A204.1 (cell line): ENCODE data around the gene OAT.

Source experiments
- FAIRE-seq: peaks from 2 replicates; lab custom pipeline; 2012; peaks lifted over from hg19 to GRCh38; lab: Jason Lieb, UNC

The OAT gene

DNA sequence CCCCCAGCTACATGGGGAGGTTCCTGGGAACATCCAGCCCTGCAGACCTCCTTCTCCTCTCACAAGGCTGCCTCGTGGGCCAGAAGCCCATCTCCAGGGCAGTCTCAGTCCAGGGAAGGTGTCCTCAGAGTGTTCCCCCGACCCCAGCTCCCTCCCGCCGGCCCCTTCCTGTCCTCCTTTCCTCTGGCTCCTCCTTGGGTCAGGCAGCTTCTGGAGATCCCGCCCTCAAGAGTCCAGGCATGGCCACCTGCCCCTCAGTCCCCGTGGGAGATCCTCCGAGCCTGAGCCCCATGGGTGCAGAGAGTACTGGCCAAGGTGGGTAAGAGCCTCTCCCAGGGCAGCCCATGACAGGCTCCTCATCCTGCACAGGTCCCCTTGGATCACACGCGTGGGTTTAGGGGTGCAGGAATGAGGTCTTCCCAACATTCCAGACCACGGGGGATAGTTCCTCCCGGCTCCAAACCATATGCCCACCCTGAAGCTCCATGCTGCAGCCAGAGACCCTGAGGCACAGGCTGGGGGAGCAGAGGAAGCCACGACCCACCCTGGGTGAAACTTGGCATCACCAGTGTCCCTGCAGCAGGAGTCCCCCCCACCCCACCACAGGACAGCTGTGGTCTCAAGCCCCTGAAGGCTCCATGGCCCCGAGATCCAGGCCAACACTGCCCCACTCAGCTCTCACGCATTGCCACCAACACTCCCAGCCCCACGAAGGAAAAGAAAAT lies 65.5 kb downstream of the OAT start:
- no peak for FAIRE-seq

DNA sequence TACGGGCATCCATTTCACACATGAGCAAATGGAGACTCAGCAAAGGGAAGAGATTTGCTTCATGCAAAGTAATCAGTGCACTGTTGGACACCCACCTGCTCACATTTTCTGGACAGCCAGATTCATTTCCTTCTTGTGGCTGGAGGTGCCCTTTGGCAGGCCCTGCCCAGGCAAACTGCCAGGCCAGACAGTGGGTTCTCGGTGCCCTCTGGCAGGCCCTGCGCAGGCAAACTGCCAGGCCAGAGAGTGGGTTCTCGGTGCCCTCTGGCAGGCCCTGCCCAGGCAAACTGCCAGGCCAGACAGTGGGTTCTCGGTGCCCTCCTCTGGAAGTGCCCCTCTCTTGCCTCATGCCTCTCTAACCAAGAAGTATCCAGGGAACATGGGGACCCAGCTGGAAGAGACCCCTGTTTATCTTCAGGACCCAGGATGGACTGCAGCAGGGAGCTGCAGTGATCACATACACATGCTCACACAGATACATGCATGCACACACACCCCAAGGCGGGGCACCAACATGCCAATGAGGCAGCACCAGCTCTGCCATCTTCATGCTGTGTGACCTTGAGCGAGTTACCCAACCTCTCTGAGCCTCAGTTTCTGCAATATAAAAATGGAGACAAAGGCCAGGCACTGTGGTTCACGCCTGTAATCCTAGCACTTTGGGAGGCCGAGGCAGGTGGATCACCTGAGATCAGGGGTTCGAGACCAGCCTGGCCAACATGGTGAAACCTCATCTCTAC lies 67.1 kb downstream of the OAT start:
- no peak for FAIRE-seq

DNA sequence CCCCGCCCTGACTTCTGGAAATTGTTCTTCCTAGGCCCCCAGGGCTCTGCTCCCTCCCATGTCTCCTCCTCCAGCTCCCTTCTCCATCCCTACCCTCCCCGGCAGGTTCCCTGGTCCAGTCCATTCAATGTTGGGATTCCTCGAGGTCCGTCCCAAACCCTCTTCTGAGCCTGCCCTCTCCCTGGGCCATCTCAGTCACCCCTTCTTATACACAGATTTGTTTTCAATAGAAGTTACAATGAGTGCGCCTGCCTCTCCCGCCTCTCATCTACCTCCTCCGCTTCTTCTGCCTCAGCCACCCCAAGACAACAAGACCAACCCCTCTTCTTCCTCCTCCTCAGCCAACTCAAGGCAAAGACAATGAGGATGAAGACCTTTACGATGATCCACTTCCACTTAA lies 67.9 kb downstream of the OAT start:
- FAIRE-seq: no peak

DNA sequence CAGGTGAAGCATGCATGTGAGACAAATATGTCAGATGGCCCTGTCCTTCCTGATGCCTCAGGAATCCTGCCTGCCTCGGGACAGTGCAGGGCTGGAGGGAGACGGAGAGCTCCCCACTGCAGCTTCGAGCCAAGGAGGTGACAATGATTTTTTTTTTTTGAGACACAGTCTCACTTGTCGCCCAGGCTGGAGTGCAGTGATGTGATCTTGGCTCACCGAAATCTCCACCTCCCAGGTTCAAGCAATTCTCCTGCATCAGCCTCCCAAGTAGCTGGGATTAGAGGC lies 68.8 kb downstream of the OAT start:
- FAIRE-seq: no peak

DNA sequence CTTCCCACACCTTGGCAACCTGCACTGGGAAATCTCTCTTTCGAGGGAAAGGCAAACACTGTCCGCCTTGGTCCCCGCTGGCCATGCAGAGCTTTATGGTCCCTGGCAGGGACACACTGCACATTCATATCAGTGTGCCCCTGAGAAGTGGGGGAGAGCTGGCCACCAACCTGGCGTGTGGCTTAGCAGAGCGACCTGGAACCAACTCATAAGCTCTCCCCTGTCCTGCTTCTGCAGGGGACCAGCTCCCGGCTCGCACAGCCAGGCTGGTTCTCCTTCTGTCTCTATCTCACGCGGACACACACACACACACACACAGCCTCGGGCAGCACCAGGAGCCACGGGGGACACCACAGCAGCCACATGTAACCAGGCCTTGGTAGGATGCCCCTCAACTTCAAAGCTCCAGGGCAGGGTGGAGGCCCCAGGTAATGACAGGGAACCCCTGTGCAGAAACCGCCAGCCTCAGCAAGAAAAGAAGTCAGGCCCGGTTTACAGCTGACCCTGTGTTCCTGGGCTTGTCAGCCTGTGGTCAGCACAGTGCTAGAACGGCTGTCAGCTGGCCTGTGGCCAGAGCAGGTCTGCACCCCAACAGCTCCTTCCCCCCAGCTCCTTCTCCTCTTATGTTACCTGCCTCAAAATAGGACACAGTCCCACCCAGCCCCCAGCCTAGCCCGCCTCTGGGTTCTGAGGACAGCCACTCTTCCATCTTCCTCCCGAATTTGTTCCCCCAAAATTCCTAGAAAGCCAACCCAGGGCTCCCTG lies 69.3 kb downstream of the OAT start:
- no peak for FAIRE-seq

DNA sequence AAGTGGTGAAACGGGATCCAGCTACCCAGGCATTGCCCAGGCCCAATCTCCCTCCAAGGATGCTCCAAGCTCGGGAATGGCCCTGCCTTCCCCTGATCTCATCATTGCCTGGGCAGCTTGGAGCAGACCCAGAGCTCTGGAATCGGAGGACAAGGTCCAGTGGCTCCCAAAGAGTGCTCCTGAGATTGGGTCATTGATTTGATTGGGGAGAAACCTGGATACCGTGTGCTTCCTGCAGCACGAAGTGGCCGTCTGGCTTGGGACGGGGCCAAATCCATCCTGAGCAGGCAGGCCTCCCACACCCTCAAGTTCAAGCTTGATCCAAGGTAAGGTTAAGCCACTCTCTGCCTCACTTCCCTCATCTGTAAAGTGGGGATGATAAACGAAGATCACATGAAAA lies 69.9 kb downstream of the OAT start:
- FAIRE-seq: no peak

DNA sequence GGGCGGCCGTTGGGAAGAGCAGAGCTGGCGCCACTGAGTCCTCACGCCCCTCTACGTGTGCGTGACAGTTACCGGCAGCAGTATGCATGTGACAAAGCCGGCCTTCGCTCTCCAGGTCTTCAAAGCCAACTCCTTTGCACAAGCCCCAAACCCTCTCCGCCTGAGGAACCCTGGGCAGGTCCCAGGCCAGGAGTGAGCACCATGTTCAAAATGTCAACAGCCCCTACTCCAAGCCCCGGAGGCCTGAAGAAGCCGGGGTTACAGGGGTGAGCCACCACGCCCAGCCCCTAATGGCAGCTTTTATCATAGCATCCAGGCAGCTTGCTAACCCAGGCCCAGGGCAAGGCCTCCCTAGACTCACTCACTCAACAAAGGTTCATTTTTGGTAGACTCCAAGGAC lies 70.8 kb downstream of the OAT start:
- no peak for FAIRE-seq
